Measurements from ENCODE around the gene SERP2.

The SERP2 gene

GRCh38 chr13:44333950-44334655 lies 39.5 kb upstream of the SERP2 start:
- Histone ChIP-seq H3K36me3 (ENCODE audit: control insufficient read depth in 4 of 4, insufficient read depth in 4 of 4, low read length in 3 of 4) (no peaks in the 10 kb centered on the region), H3K27ac (ENCODE audit: insufficient read depth in 1 of 2, low read depth in 1 of 2, low read length in 2 of 2, poor library complexity in 1 of 2, severe bottlenecking in 2 of 2) (no peak overlapping the region), H3K9me3 (ENCODE audit: control extremely low read depth in 1 of 5, control insufficient read depth in 4 of 5, insufficient read depth in 2 of 5, low read depth in 1 of 5, low read length in 4 of 5) (peaks cover 0 to 2% (median 0%) of the 10 kb centered on the region in 5 experiments), H3K4me3 (ENCODE audit: control insufficient read depth in 1 of 7, extremely low read depth in 1 of 7, insufficient read depth in 4 of 7, low read depth in 2 of 7, low read length in 6 of 7) (no peak overlapping the region), H3K4me1 (ENCODE audit: control extremely low read depth in 1 of 4, control insufficient read depth in 4 of 4, insufficient read depth in 4 of 4, low read length in 3 of 4) (peaks cover 0 to 27% (median 20%) of the 10 kb centered on the region in 4 experiments), H3K27me3 (replicated peaks in 2 of 5; ENCODE audit: control insufficient read depth in 4 of 5, insufficient read depth in 5 of 5, low read length in 4 of 5) (no peaks in the 10 kb centered on the region)
- POLR2A ChIA-PET, result interaction anchor here (0.6 kb wide), 1 partner anchor 639 kb away, joined by 4 read pairs; no protein-coding TSS in a partner anchor
- WGBS (ENCODE audit: insufficient coverage), result 92% methylated on average over 2 of the region's 5 CpGs
- DNase-seq, result no peak
- CTCF ChIA-PET, result interaction anchor here (0.6 to 2.1 kb wide), 6 partner anchors 8 to 503 kb away, joined by 3 to 11 read pairs (median 4); no protein-coding TSS in a partner anchor

- peaks cover 0 to 2% (median 0%) of the 10 kb centered on the region in 5 experiments for H3K9me3 ChIP-seq (ENCODE audit: control extremely low read depth in 1 of 5, control insufficient read depth in 4 of 5, insufficient read depth in 2 of 5, low read depth in 1 of 5, low read length in 4 of 5)
- ChIA-PET CTCF (interaction anchor here (0.8 to 2.1 kb wide), 6 partner anchors 9 to 61 kb away, joined by 3 to 11 read pairs (median 4); no protein-coding TSS in a partner anchor), POLR2A (no interaction called here)
- H3K36me3 ChIP-seq (ENCODE audit: control insufficient read depth in 4 of 4, insufficient read depth in 4 of 4, low read length in 3 of 4), result no peaks in the 10 kb centered on the region
- no peak overlapping the region for H3K4me3 ChIP-seq (ENCODE audit: control insufficient read depth in 1 of 7, extremely low read depth in 1 of 7, insufficient read depth in 4 of 7, low read depth in 2 of 7, low read length in 6 of 7)
- 100% methylated on average over 1 of the region's 2 CpGs for WGBS (ENCODE audit: insufficient coverage)
- H3K27ac ChIP-seq (ENCODE audit: insufficient read depth in 1 of 2, low read depth in 1 of 2, low read length in 2 of 2, poor library complexity in 1 of 2, severe bottlenecking in 2 of 2), result no peak overlapping the region
- H3K4me1 ChIP-seq (ENCODE audit: control extremely low read depth in 1 of 4, control insufficient read depth in 4 of 4, insufficient read depth in 4 of 4, low read length in 3 of 4), result peaks cover 0 to 27% (median 20%) of the 10 kb centered on the region in 4 experiments
- H3K27me3 ChIP-seq (replicated peaks in 2 of 5; ENCODE audit: control insufficient read depth in 4 of 5, insufficient read depth in 5 of 5, low read length in 4 of 5), result no peaks in the 10 kb centered on the region
- DNase-seq, result no peak
These were observed 38.9 kb upstream of the SERP2 start for GRCh38 chr13:44334751-44335150.

- WGBS (ENCODE audit: insufficient coverage), result 29% methylated on average over 2 of the region's 4 CpGs
- no peak for DNase-seq
- no peak overlapping the region for H3K27ac ChIP-seq (ENCODE audit: insufficient read depth in 1 of 2, low read depth in 1 of 2, low read length in 2 of 2, poor library complexity in 1 of 2, severe bottlenecking in 2 of 2)
- H3K4me3 ChIP-seq (ENCODE audit: control insufficient read depth in 1 of 7, extremely low read depth in 1 of 7, insufficient read depth in 4 of 7, low read depth in 2 of 7, low read length in 6 of 7), result no peak overlapping the region
- H3K36me3 ChIP-seq (ENCODE audit: control insufficient read depth in 4 of 4, insufficient read depth in 4 of 4, low read length in 3 of 4), result no peaks in the 10 kb centered on the region
- ChIA-PET CTCF (no interaction called here), POLR2A (interaction anchor here (0.6 kb wide), 1 partner anchor 38 kb away, joined by 3 read pairs; no protein-coding TSS in a partner anchor)
- no peaks in the 10 kb centered on the region for H3K27me3 ChIP-seq (replicated peaks in 2 of 5; ENCODE audit: control insufficient read depth in 4 of 5, insufficient read depth in 5 of 5, low read length in 4 of 5)
- peaks cover 0 to 24% (median 12%) of the 10 kb centered on the region in 4 experiments for H3K4me1 ChIP-seq (ENCODE audit: control extremely low read depth in 1 of 4, control insufficient read depth in 4 of 4, insufficient read depth in 4 of 4, low read length in 3 of 4)
- H3K9me3 ChIP-seq (ENCODE audit: control extremely low read depth in 1 of 5, control insufficient read depth in 4 of 5, insufficient read depth in 2 of 5, low read depth in 1 of 5, low read length in 4 of 5), result peaks cover 0 to 2% (median 0%) of the 10 kb centered on the region in 5 experiments
These were observed 36.7 kb upstream of the SERP2 start for GRCh38 chr13:44336934-44337333.

- Histone ChIP-seq H3K27ac (ENCODE audit: insufficient read depth in 1 of 2, low read depth in 1 of 2, low read length in 2 of 2, poor library complexity in 1 of 2, severe bottlenecking in 2 of 2) (no peak overlapping the region), H3K9me3 (ENCODE audit: control extremely low read depth in 1 of 5, control insufficient read depth in 4 of 5, insufficient read depth in 2 of 5, low read depth in 1 of 5, low read length in 4 of 5) (peaks cover 0 to 2% (median 0%) of the 10 kb centered on the region in 5 experiments), H3K4me1 (ENCODE audit: control extremely low read depth in 1 of 4, control insufficient read depth in 4 of 4, insufficient read depth in 4 of 4, low read length in 3 of 4) (peaks cover 0 to 17% (median 5%) of the 10 kb centered on the region in 4 experiments), H3K36me3 (ENCODE audit: control insufficient read depth in 4 of 4, insufficient read depth in 4 of 4, low read length in 3 of 4) (no peaks in the 10 kb centered on the region), H3K27me3 (replicated peaks in 2 of 5; ENCODE audit: control insufficient read depth in 4 of 5, insufficient read depth in 5 of 5, low read length in 4 of 5) (no peaks in the 10 kb centered on the region), H3K4me3 (ENCODE audit: control insufficient read depth in 1 of 7, extremely low read depth in 1 of 7, insufficient read depth in 4 of 7, low read depth in 2 of 7, low read length in 6 of 7) (no peak overlapping the region)
- no peak for DNase-seq
- ChIA-PET CTCF (no interaction called here), POLR2A (no interaction called here)
- WGBS (ENCODE audit: insufficient coverage), result 92% methylated on average over 3 of the region's 4 CpGs
These were observed 36.0 kb upstream of the SERP2 start for GRCh38 chr13:44337581-44337980.

- WGBS (ENCODE audit: insufficient coverage), result no CpG with 5 or more reads among the region's 2 CpGs
- ChIA-PET POLR2A (no interaction called here), CTCF (no interaction called here)
- Histone ChIP-seq H3K36me3 (ENCODE audit: control insufficient read depth in 4 of 4, insufficient read depth in 4 of 4, low read length in 3 of 4) (no peaks in the 10 kb centered on the region), H3K27me3 (replicated peaks in 2 of 5; ENCODE audit: control insufficient read depth in 4 of 5, insufficient read depth in 5 of 5, low read length in 4 of 5) (no peaks in the 10 kb centered on the region), H3K27ac (ENCODE audit: insufficient read depth in 1 of 2, low read depth in 1 of 2, low read length in 2 of 2, poor library complexity in 1 of 2, severe bottlenecking in 2 of 2) (no peak overlapping the region), H3K4me1 (ENCODE audit: control extremely low read depth in 1 of 4, control insufficient read depth in 4 of 4, insufficient read depth in 4 of 4, low read length in 3 of 4) (no peaks in the 10 kb centered on the region), H3K9me3 (ENCODE audit: control extremely low read depth in 1 of 5, control insufficient read depth in 4 of 5, insufficient read depth in 2 of 5, low read depth in 1 of 5, low read length in 4 of 5) (peaks cover 0 to 2% (median 0%) of the 10 kb centered on the region in 5 experiments), H3K4me3 (ENCODE audit: control insufficient read depth in 1 of 7, extremely low read depth in 1 of 7, insufficient read depth in 4 of 7, low read depth in 2 of 7, low read length in 6 of 7) (no peak overlapping the region)
- DNase-seq, result no peak
These were observed 33.1 kb upstream of the SERP2 start for GRCh38 chr13:44340508-44340907.

GRCh38 chr13:44342741-44343140 lies 30.9 kb upstream of the SERP2 start:
- no peak for DNase-seq
- no peaks in the 10 kb centered on the region for H3K27me3 ChIP-seq (replicated peaks in 2 of 5; ENCODE audit: control insufficient read depth in 4 of 5, insufficient read depth in 5 of 5, low read length in 4 of 5)
- no peaks in the 10 kb centered on the region for H3K4me1 ChIP-seq (ENCODE audit: control extremely low read depth in 1 of 4, control insufficient read depth in 4 of 4, insufficient read depth in 4 of 4, low read length in 3 of 4)
- ChIA-PET CTCF (interaction anchor here (0.7 kb wide), 1 partner anchor 84 kb away, joined by 3 read pairs; no protein-coding TSS in a partner anchor), POLR2A (no interaction called here)
- no CpG with 5 or more reads among the region's 1 CpG for WGBS (ENCODE audit: insufficient coverage)
- peaks cover 0 to 2% (median 0%) of the 10 kb centered on the region in 5 experiments for H3K9me3 ChIP-seq (ENCODE audit: control extremely low read depth in 1 of 5, control insufficient read depth in 4 of 5, insufficient read depth in 2 of 5, low read depth in 1 of 5, low read length in 4 of 5)
- no peak overlapping the region for H3K4me3 ChIP-seq (ENCODE audit: control insufficient read depth in 1 of 7, extremely low read depth in 1 of 7, insufficient read depth in 4 of 7, low read depth in 2 of 7, low read length in 6 of 7)
- no peak overlapping the region for H3K27ac ChIP-seq (ENCODE audit: insufficient read depth in 1 of 2, low read depth in 1 of 2, low read length in 2 of 2, poor library complexity in 1 of 2, severe bottlenecking in 2 of 2)
- H3K36me3 ChIP-seq (ENCODE audit: control insufficient read depth in 4 of 4, insufficient read depth in 4 of 4, low read length in 3 of 4), result no peaks in the 10 kb centered on the region

GRCh38 chr13:44346534-44346933 lies 27.1 kb upstream of the SERP2 start:
- no peaks in the 10 kb centered on the region for H3K9me3 ChIP-seq (ENCODE audit: control extremely low read depth in 1 of 5, control insufficient read depth in 4 of 5, insufficient read depth in 2 of 5, low read depth in 1 of 5, low read length in 4 of 5)
- POLR2A ChIA-PET, result no interaction called here

More at GRCh38 chr13:44346534-44346933, 27.1 kb upstream of the SERP2 start:
- H3K4me1 ChIP-seq (ENCODE audit: control extremely low read depth in 1 of 4, control insufficient read depth in 4 of 4, insufficient read depth in 4 of 4, low read length in 3 of 4), result peaks cover 0 to 8% (median 4%) of the 10 kb centered on the region in 4 experiments
- no peaks in the 10 kb centered on the region for H3K36me3 ChIP-seq (ENCODE audit: control insufficient read depth in 4 of 4, insufficient read depth in 4 of 4, low read length in 3 of 4)
- no peak overlapping the region for H3K27ac ChIP-seq (ENCODE audit: insufficient read depth in 1 of 2, low read depth in 1 of 2, low read length in 2 of 2, poor library complexity in 1 of 2, severe bottlenecking in 2 of 2)
- CTCF ChIA-PET, result no interaction called here
- no peak overlapping the region for H3K4me3 ChIP-seq (ENCODE audit: control insufficient read depth in 1 of 7, extremely low read depth in 1 of 7, insufficient read depth in 4 of 7, low read depth in 2 of 7, low read length in 6 of 7)
- DNase-seq, result no peak
- no peaks in the 10 kb centered on the region for H3K27me3 ChIP-seq (replicated peaks in 2 of 5; ENCODE audit: control insufficient read depth in 4 of 5, insufficient read depth in 5 of 5, low read length in 4 of 5)

All from common myeloid progenitor, CD34-positive (primary cell).